Measurements from ENCODE around the gene TXNRD2. TPM values are rescaled to one million over a fixed set of nuclear protein-coding genes. Genes with fewer than 3 reads are reported as not detected.

The TXNRD2 gene
- total and polyA plus RNA-seq, 2 of the 4 experiments (the other 2 are of a cell fraction), result 15.6 to 25.7 TPM

DNA sequence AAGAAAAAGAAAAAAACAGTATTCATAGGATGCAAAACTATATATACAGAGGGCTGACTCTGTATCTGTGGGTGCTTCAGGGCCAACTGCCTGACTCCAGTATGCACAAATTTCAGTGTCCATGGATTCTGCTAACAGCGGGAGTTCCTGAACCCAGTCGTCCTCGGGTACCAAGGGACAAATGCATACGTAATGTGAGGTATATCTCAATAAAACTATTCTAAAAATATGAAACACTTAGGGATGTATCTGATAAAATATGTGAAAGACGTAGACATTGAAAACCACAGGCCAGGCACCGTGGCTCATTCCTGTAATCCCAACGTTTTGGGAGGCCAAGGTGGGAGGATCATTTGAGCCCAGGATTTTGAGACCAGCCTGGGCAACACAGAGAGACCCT lies 13.9 kb downstream of the TXNRD2 start:
- no peak overlapping the region for H2BK15ac ChIP-seq (ENCODE audit: low read depth, low read length)
- H3K23ac ChIP-seq (ENCODE audit: low read depth, low read length), result no peak overlapping the region
- peaks cover 13 to 20% of the 10 kb centered on the region in 2 experiments; a peak in 3 of 4 replicates for H3K79me1 ChIP-seq (ENCODE audit: low read depth in 1 of 2, low read length in 2 of 2)
- no peaks in the 10 kb centered on the region for H3K4me1 ChIP-seq (ENCODE audit: control insufficient read depth, insufficient read depth, low read length)
- H4K91ac ChIP-seq (ENCODE audit: insufficient read depth, low read depth, low read length), result no peak overlapping the region
- H4K8ac ChIP-seq (ENCODE audit: low read depth in 2 of 2, low read length in 2 of 2), result no peak overlapping the region
- in situ Hi-C loops (cut with MboI; ENCODE audit: low sequenced_read_pairs) (no loop called here), dilution Hi-C loops (cut with HindIII; ENCODE audit: low sequenced_read_pairs, unreplicated experiment) (no loop called here), intact Hi-C loops (cut with micrococcal nuclease) (no loop called here)
- H4K20me1 ChIP-seq (ENCODE audit: insufficient read depth, low read length), result no peaks in the 10 kb centered on the region; the same call in 1 of the 2 replicates
- no peak overlapping the region for H2AFZ ChIP-seq (replicated peaks; ENCODE audit: low read length, poor library complexity)
- H3K9ac ChIP-seq (ENCODE audit: low read depth, low read length), result no peak overlapping the region
- ChIA-PET CTCF (no interaction called here), POLR2A (ENCODE audit: unreplicated experiment) (no interaction called here)
- H4K5ac ChIP-seq (ENCODE audit: low read depth, low read length), result no peak overlapping the region
- no TSS peak for BruUV-seq (replicated peaks)
- no peak overlapping the region for H3K27ac ChIP-seq (ENCODE audit: insufficient read depth, low read length)
- H2BK5ac ChIP-seq (ENCODE audit: low read depth, low read length, poor library complexity, severe bottlenecking), result no peak overlapping the region
- no peak overlapping the region for H3K14ac ChIP-seq (replicated peaks; ENCODE audit: low read depth, low read length)
- H3K4me2 ChIP-seq (ENCODE audit: low read depth, low read length), result no peak overlapping the region
- no peak for DNase-seq
- no peak overlapping the region for H3K18ac ChIP-seq (ENCODE audit: low read depth, low read length)
- TF ChIP-seq NFE2L2 (IDR thresholded peaks at IDR 0.05; ENCODE audit: low read depth, low read length) (no peak), MXI1 (IDR thresholded peaks at IDR 0.05; ENCODE audit: borderline replicate concordance, low read depth, low read length) (no peak), RCOR1 (IDR thresholded peaks at IDR 0.05; ENCODE audit: insufficient replicate concordance, low read length) (no peak), SMC3 (IDR thresholded peaks at IDR 0.05; ENCODE audit: low read depth, low read length) (no peak), CHD1 (IDR thresholded peaks at IDR 0.05; ENCODE audit: low read depth, low read length) (no peak), MAZ (IDR thresholded peaks at IDR 0.05; ENCODE audit: borderline replicate concordance, low read depth, low read length) (no peak), BHLHE40 (IDR thresholded peaks at IDR 0.05; ENCODE audit: low read depth, low read length) (no peak), RAD21 (IDR thresholded peaks at IDR 0.05; ENCODE audit: low read length) (no peak), FOS (IDR thresholded peaks at IDR 0.05; ENCODE audit: low read depth, low read length) (no peak), CEBPB (IDR thresholded peaks at IDR 0.05; ENCODE audit: low read depth, low read length) (no peak)
- TF ChIP-seq, protein P1, sequence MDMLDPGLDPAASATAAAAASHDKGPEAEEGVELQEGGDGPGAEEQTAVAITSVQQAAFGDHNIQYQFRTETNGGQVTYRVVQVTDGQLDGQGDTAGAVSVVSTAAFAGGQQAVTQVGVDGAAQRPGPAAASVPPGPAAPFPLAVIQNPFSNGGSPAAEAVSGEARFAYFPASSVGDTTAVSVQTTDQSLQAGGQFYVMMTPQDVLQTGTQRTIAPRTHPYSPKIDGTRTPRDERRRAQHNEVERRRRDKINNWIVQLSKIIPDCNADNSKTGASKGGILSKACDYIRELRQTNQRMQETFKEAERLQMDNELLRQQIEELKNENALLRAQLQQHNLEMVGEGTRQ (IDR thresholded peaks at IDR 0.05; ENCODE audit: low read depth, low read length), result no peak
- TF ChIP-seq, protein P2, sequence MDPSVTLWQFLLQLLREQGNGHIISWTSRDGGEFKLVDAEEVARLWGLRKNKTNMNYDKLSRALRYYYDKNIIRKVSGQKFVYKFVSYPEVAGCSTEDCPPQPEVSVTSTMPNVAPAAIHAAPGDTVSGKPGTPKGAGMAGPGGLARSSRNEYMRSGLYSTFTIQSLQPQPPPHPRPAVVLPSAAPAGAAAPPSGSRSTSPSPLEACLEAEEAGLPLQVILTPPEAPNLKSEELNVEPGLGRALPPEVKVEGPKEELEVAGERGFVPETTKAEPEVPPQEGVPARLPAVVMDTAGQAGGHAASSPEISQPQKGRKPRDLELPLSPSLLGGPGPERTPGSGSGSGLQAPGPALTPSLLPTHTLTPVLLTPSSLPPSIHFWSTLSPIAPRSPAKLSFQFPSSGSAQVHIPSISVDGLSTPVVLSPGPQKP (IDR thresholded peaks at IDR 0.05; ENCODE audit: borderline replicate concordance, low read depth, low read length), result no peak
- WGBS, 2 experiments (ENCODE audit: extremely low coverage in 2 of 2, insufficient read length in 1 of 2), result no CpG with 5 or more reads among the region's 7 CpGs
- no peak overlapping the region for H3K56ac ChIP-seq (ENCODE audit: extremely low read depth, insufficient read depth, low read length)
- H3K4ac ChIP-seq (ENCODE audit: low read depth, low read length), result no peak overlapping the region
- no peak for ATAC-seq (ENCODE audit: low read depth)
- no peaks in the 10 kb centered on the region for H3K9me3 ChIP-seq (ENCODE audit: control insufficient read depth, insufficient read depth, low read length)
- no peak overlapping the region for H2AK5ac ChIP-seq (ENCODE audit: low read depth, low read length)
- H3K9me1 ChIP-seq (ENCODE audit: insufficient read depth, low read length), result peaks cover 15% of the 10 kb centered on the region
- H2BK120ac ChIP-seq (ENCODE audit: low read depth, low read length), result no peak overlapping the region
- no peak overlapping the region for H3K4me3 ChIP-seq (ENCODE audit: insufficient read depth, low read depth, low read length)
- H3K27me3 ChIP-seq (ENCODE audit: control insufficient read depth, insufficient read depth, low read length), result no peaks in the 10 kb centered on the region
- H2AK9ac ChIP-seq (replicated peaks; ENCODE audit: low read depth, low read length, poor library complexity), result no peak overlapping the region
- H3K36me3 ChIP-seq (ENCODE audit: control insufficient read depth, insufficient read depth, low read length), result peaks cover 7% of the 10 kb centered on the region; the same call in 1 of the 2 replicates
- no peak overlapping the region for H2BK20ac ChIP-seq (ENCODE audit: low read depth, low read length)

Data from IMR-90 (cell line).